ENCODE data around the gene SEMA3F.

DNA sequence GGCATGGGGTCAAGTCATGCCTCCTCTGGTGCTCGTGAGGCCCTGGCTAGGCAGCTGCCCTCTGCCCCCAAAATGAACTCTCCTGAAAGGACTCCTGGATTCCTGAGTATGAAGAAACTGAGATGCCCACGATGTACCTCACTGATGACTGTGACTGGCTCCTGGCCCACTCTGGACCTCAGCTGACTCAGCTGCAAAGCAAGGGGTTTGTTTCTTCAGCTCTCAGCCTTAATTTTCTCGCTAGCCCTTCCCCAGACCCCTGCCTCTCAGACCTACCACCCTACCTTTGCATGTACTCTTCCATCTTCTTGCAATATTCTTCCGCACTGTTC lies 75.6 kb downstream of the SEMA3F start:
- TF ChIP-seq, protein P1, sequence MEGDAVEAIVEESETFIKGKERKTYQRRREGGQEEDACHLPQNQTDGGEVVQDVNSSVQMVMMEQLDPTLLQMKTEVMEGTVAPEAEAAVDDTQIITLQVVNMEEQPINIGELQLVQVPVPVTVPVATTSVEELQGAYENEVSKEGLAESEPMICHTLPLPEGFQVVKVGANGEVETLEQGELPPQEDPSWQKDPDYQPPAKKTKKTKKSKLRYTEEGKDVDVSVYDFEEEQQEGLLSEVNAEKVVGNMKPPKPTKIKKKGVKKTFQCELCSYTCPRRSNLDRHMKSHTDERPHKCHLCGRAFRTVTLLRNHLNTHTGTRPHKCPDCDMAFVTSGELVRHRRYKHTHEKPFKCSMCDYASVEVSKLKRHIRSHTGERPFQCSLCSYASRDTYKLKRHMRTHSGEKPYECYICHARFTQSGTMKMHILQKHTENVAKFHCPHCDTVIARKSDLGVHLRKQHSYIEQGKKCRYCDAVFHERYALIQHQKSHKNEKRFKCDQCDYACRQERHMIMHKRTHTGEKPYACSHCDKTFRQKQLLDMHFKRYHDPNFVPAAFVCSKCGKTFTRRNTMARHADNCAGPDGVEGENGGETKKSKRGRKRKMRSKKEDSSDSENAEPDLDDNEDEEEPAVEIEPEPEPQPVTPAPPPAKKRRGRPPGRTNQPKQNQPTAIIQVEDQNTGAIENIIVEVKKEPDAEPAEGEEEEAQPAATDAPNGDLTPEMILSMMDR (IDR thresholded peaks at IDR 0.05 in 4 of 5, conservative IDR thresholded peaks at IDR 0.05 in 1 of 5) = no peak
- TF ChIP-seq POLR2A (IDR thresholded peaks at IDR 0.05) = no peak

All from gastrocnemius medialis (tissue), 4 donors.